ENCODE data around the gene SGCD.

GRCh38 chr5:156363861-156364260 is 36.9 kb downstream of the SGCD start:
- no peak for TF ChIP-seq TAF1 (IDR thresholded peaks at IDR 0.05; ENCODE audit: borderline replicate concordance, insufficient read depth, low read length)
- no peak for TF ChIP-seq POLR2AphosphoS5 (IDR thresholded peaks at IDR 0.05; ENCODE audit: low read depth, low read length)
- no peak for TF ChIP-seq REST (IDR thresholded peaks at IDR 0.05; ENCODE audit: insufficient read depth in 1 of 2, low read depth in 2 of 2, low read length in 2 of 2)
